ENCODE measurements around the gene PCDHGA5.
"Not testable (repeated sequence)": the region's sequence is repeated elsewhere in the genome, so short reads cannot be mapped to it uniquely, and the experiment has no call there.

The PCDHGA5 gene

GRCh38 chr5:141354900-141355469 is 9.0 kb upstream of the PCDHGA5 start, which contains the start of gene PCDHGA4:
Gene PCDHGA4 (plus strand): TSS chr5:141355021. CDS start chr5:141355108, 87 bp downstream.
- no peak for DNase-seq

DNA sequence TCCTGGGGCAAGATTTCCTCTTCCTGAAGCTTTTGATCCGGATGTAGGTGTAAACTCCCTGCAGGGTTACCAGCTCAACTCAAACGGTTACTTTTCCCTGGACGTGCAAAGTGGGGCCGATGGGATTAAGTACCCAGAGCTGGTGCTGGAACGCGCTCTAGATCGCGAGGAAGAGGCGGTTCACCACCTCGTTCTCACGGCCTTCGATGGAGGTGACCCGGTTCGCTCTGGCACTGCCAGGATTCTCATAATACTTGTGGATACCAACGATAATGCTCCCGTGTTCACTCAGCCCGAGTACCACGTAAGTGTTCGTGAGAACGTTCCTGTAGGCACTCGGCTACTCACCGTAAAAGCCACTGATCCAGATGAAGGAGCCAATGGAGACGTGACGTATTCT is 8.3 kb upstream of the PCDHGA5 start:
- DNase-seq: no peak

DNA sequence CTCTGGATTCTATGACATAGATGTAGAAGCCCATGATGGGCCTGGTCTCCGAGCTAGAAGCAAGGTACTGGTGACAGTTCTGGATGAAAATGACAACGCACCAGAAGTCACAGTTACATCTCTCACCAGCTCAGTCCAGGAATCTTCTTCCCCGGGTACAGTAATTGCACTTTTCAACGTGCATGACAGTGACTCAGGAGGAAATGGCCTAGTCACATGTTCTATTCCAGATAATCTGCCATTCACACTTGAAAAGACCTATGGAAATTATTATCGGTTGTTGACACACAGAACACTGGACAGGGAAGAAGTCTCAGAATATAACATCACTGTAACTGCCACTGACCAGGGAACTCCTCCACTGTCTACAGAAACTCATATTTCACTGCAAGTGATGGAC is 7.8 kb upstream of the PCDHGA5 start:
- no peak for DNase-seq

DNA sequence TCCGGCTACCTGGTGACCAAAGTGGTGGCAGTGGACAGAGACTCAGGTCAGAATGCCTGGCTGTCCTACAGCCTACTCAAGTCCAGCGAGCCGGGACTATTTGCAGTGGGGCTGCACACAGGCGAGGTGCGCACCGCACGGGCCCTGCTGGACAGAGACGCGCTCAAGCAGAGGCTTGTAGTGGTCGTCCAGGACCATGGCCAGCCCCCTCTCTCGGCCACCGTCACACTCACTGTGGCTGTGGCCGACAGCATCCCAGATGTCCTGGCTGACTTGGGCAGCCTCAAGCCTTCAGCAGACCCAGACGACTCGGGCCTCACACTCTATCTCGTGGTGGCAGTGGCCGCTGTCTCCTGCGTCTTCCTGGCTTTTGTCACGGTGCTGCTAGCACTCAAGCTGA is 7.0 kb upstream of the PCDHGA5 start:
- DNase-seq: no peak

- no peak for DNase-seq
Measured at GRCh38 chr5:141359790-141360426, 4.1 kb upstream of the PCDHGA5 start, which contains the start of gene PCDHGB2. Gene PCDHGB2 (plus strand): TSS chr5:141359994. CDS start chr5:141360136, 142 bp downstream.

DNA sequence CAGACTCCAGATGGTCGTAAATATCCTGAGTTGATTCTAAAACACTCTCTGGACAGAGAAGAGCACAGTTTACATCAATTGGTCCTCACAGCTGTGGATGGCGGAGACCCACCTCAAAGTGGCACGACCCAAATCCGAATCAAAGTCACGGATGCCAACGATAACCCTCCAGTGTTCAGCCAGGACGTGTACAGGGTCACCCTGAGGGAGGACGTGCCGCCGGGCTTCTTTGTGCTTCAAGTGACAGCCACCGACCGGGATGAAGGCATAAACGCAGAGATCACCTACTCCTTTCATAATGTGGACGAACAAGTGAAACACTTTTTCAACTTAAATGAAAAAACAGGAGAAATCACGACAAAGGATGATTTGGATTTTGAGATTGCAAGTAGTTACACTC is 3.3 kb upstream of the PCDHGA5 start:
- no peak for DNase-seq

DNA sequence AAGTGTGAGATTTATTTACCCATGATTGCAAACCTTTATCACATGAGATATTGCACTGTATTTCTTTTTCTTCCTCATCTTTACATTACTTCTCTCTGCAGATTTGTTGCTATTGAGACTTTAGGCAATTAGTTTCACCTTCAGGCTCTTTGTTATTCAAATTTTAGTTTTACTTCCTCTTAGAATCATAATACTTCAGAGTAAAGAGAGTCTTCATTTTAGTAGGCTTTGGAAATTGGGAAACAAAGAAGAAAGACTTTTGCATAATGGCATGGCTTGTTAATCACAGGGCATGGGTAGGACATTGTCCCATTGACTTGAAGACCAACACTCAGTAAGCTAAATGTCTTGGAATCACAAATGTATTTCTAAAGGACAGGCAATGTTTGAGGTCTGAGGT is 1.2 kb upstream of the PCDHGA5 start:
- DNase-seq: no peak

- no peak for DNase-seq
Measured at GRCh38 chr5:141366016-141366896, 2.3 kb downstream of the PCDHGA5 start.

- no peak for DNase-seq
Measured at GRCh38 chr5:141369994-141370848, 6.3 kb downstream of the PCDHGA5 start, which contains the start of gene PCDHGB3. Gene PCDHGB3 (plus strand): TSS chr5:141370242. CDS start chr5:141370395, 153 bp downstream.

DNA sequence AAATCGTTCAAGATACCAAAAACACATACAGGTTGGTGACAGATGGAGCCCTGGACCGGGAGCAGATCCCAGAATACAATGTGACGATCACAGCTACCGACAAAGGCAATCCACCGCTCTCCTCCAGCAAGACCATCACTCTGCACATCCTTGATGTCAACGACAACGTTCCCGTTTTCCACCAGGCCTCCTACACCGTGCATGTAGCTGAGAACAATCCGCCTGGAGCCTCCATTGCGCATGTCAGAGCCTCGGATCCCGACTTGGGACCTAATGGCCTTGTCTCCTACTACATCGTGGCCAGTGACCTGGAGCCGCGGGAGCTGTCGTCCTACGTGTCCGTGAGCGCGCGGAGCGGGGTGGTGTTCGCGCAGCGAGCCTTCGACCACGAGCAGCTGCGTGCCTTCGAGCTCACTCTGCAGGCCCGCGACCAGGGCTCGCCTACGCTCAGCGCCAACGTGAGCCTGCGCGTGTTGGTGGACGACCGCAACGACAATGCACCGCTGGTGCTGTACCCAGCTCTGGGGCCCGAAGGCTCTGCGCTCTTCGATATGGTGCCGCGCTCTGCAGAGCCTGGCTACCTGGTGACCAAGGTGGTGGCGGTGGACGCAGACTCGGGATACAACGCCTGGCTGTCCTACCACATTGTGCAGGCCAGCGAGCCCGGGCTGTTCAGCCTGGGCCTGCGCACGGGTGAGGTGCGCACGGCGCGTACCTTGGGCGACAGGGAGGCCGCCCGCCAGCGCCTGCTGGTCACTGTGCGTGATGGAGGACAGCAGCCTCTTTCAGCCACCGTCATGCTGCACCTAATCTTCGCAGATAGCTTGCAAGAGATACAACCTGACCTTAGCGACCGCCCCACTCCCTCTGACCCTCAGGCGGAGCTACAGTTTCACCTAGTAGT is 7.9 kb downstream of the PCDHGA5 start:
- DNase-seq: no peak

DNA sequence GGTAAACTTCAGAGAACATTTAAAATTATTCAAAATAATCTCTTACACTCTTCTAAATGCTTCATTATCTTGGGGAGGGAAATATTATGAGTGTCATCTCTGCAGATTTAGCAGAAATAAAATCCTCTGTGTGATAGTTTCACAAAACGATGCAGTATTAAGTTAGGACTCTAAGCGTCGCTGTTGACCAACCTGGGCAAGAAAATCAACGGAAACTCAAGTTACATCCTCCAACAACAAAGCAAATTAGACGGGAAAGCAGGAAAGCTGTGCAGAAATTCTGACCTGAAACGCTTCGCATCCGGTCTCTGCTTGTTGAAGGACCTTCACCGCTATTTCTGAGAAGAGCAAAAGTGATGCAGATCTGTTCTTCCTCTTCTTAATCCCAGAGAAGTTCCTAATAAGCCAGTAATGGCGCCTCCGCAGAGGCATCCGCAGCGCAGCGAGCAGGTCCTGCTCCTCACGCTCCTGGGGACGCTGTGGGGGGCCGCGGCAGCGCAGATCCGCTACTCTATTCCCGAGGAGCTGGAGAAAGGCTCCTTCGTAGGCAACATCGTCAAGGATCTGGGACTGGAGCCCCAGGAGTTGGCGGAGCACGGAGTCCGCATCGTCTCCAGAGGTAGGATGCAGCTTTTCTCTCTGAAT is 9.8 kb downstream of the PCDHGA5 start, which contains the start of gene PCDHGA6:
Gene PCDHGA6, plus strand, starts transcription at position 219 of the 645 bp plus-strand sequence. Its CDS starts 193 bp downstream, at position 412.
- DNase-seq: no peak

- DNase-seq: no peak
Measured at GRCh38 chr5:141374627-141375026, 10.7 kb downstream of the PCDHGA5 start.

DNA sequence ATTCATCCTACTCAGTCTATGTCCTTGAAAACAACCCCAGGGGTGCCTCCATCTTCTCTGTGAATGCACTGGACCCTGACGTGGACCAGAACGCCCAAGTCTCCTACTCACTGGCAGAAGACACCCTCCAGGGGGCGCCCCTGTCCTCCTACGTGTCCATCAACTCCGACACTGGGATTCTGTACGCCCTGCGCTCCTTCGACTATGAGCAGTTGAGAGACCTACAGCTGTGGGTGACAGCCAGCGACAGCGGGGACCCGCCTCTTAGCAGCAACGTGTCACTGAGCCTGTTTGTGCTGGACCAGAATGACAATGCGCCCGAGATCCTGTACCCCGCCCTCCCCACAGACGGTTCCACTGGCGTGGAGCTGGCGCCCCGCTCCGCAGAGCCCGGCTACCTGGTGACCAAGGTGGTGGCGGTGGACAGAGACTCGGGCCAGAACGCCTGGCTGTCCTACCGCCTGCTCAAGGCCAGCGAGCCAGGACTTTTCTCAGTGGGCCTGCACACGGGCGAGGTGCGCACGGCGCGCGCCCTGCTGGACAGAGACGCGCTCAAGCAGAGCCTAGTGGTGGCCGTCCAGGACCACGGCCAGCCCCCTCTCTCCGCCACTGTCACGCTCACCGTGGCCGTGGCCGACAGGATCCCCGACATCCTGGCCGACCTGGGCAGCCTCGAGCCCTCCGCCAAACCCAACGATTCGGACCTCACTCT is 11.6 kb downstream of the PCDHGA5 start:
- DNase-seq: not testable (repeated sequence)

DNA sequence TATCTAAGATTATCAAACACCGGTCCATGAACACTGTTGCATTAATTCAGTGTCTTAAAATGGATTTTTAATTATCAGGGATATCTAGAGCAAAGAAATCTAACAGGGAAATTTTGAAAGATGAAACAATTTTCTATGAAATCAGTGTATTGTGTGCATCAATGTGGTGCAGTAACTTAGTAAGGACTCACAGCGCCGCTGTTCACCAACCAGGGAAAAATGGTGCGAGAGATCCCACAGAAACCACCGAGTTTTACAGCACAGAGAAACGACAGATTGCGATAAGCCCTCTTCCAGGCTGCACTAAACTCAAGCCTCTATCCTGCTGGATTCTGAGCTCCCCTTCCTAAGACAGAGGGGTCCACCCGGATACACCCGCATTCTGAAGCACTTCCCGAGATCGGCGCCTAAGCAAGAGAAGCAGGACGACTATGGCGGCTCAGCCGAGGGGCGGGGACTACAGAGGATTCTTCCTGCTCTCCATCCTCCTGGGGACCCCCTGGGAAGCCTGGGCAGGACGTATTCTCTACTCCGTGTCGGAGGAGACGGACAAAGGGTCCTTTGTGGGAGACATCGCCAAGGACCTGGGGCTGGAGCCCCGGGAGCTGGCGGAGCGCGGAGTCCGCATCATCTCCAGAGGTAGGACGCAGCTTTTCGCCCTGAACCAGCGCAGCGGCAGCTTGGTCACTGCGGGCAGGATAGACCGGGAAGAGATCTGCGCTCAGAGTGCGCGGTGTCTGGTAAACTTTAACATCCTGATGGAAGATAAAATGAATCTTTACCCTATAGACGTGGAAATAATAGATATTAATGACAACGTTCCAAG is 18.7 kb downstream of the PCDHGA5 start, which contains the start of gene PCDHGA7:
Gene PCDHGA7, plus strand, starts transcription at position 274 of the 826 bp plus-strand sequence. Its CDS starts 158 bp downstream, at position 432.
- no peak for DNase-seq

- no peak for DNase-seq
Measured at GRCh38 chr5:141383345-141383744, 19.4 kb downstream of the PCDHGA5 start.

DNA sequence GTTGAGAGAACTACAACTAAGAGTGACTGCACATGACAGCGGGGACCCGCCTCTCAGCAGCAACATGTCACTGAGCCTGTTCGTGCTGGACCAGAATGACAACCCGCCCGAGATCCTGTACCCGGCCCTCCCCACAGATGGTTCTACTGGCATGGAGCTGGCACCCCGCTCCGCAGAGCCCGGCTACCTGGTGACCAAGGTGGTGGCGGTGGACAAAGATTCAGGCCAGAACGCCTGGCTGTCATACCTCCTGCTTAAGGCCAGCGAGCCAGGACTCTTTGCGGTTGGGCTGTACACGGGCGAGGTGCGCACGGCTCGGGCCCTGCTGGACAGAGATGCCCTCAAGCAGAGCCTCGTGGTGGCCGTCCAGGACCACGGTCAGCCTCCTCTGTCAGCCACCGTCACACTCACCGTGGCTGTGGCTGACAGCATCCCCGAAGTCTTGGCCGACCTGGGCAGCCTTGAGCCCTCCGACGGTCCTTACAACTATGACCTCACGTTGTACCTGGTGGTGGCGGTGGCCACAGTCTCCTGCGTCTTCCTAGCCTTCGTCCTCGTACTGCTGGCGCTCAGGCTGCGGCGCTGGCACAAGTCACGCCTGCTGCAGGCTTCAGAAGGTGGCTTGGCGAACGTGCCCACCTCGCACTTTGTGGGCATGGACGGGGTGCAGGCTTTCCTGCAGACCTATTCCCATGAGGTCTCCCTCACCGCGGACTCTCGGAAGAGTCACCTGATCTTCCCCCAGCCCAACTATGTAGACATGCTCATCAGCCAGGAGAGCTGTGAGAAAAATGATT is 20.7 kb downstream of the PCDHGA5 start:
- no peak for DNase-seq

DNA sequence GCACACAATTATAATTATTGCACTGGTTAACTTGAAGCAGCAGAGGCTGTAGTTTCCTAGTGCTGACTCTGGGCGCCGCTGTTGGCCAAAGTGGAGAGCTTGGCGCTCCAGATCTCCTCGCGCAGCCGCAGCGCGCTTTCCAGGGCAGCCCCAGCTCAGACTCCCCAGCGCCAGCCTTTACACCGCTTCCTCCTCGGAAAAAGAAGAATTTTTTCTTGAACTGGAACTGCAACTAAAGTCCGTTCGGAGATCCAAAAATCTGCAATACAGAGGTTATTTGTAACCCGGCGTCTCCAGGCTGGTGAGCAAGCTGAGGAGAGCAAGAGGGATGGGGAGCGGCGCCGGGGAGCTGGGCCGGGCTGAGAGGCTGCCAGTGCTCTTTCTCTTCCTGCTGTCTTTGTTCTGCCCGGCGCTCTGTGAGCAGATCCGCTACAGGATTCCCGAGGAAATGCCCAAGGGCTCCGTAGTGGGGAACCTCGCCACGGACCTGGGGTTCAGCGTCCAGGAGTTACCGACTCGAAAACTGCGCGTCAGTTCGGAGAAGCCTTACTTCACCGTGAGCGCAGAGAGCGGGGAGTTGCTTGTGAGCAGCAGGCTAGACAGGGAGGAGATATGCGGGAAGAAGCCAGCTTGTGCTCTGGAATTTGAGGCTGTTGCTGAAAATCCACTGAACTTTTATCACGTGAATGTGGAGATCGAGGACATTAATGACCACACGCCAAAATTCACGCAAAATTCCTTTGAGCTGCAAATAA is 23.8 kb downstream of the PCDHGA5 start, which contains the start of gene PCDHGB4:
Gene PCDHGB4, plus strand, starts transcription at position 142 of the 755 bp plus-strand sequence. Its CDS starts 187 bp downstream, at position 329.
- not testable (repeated sequence) for DNase-seq

Measured in NK-92 treated with Interleukin-12 subunit alpha and Interleukin-12 subunit beta, amount 100 ng/mL, for 24 hours (cell line).